HG03045 (cell line): ENCODE results near the gene NFKBIB.
"Not testable (repeated sequence)": the region's sequence is repeated elsewhere in the genome, so short reads cannot be mapped to it uniquely, and the experiment has no call there.

Experiments used
- ATAC-seq: cut with Tn5 transposase; IDR thresholded peaks from one replicate; pipeline ENCODE4 v1.9.1; 2021; ENCODE audit warnings: mild to moderate bottlenecking, moderate library complexity; ENCODE audit not compliant: unreplicated experiment

Gene NFKBIB

DNA sequence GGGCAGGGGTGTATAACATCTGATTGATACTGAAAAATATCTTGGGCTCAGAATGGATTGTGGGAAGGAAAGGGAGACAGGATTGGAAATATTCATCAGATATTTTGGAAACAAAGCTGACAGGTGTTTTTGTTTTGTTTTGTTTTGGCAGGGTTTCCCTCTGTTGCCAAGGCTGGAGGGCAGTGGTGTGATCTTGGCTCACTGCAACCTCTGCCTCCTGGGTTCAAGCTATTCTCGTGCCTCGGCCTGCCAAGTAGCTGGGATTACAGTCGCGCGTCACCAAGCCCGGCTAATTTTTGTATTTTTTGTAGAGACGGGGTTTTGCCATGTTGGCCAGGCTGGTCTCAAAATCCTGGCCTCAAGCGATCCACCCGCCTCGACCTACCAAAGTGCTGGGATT lies 26.4 kb upstream of the NFKBIB start:
- not testable (repeated sequence) for ATAC-seq

DNA sequence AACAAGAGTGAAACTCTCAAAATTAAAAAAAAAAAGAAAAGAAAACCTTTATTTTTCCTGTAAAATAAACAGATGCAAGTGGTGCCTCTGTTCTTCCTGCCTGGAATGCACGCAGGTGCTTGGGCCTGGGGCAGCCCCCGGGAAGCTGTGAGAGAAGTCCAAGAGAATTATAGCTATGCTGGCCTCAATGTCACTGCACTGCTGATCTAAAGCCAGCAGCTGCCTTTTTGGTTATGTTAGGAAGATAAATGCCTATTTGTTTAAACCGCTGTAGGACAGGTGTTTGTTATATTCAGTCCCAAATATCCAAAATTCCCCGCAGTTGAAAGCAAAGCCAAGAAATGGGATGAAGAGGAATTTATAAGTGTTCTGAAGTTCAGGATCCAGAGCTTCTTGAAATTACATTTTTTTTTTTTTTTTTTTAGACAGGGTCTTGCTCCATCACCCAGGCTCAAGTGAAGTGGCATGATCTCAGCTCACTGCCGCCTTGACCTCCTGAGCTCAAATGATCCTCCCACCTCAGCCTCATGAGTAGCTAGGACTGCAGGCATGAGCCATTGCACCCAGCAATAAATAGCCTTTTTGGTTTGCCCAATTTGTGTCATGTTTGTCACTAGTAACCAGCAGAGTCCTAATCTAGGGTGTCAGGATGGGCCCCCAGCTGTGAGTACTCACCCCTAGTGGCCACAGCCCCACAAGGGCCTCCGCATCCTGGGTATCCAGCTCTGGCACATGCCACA lies 23.9 kb upstream of the NFKBIB start:
- no peak for ATAC-seq

DNA sequence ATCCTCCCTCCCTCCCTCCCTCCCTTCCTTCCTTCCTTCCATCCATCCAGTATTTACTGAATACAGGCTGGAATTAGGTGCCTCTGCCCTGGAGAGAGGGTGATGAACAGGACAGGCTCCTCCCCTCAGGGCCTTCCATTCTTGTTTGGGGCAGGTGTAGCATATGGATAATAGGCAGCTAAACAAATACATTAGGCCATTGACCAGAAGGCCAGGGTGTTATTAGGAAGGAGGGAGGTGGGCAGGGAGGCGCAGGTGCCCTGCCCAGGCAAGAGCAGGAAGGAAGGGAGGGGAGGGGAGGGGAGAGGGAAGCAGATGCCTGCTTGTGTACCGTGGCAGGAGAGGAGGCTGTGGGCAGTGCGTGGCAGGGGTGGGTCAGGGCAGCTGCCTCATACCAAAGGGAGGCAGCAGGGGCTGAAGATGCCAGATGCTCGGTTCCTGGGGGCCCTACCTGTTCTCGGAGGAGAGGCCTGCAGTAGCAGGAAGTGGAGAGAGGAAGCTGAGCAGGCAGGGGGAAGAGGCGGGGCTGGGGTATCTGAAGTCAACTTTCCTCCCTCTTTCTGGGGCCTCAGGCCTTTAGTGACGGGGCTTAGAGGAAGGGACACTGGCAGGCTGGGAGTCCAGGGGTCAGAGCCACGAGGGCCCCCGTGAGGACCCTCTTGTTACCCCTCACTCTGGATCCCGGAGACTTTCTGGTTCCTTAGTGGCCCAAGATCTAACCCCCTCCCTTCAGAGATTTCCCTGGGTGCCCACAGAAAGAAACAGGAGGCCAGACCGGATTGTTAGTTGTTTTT lies 21.8 kb upstream of the NFKBIB start, which contains the start of gene RINL:
Gene RINL, minus strand, starts transcription at position 495 of the 794 bp plus-strand sequence. CDS start 1,533 bp downstream, outside the sequence.
- no peak for ATAC-seq

DNA sequence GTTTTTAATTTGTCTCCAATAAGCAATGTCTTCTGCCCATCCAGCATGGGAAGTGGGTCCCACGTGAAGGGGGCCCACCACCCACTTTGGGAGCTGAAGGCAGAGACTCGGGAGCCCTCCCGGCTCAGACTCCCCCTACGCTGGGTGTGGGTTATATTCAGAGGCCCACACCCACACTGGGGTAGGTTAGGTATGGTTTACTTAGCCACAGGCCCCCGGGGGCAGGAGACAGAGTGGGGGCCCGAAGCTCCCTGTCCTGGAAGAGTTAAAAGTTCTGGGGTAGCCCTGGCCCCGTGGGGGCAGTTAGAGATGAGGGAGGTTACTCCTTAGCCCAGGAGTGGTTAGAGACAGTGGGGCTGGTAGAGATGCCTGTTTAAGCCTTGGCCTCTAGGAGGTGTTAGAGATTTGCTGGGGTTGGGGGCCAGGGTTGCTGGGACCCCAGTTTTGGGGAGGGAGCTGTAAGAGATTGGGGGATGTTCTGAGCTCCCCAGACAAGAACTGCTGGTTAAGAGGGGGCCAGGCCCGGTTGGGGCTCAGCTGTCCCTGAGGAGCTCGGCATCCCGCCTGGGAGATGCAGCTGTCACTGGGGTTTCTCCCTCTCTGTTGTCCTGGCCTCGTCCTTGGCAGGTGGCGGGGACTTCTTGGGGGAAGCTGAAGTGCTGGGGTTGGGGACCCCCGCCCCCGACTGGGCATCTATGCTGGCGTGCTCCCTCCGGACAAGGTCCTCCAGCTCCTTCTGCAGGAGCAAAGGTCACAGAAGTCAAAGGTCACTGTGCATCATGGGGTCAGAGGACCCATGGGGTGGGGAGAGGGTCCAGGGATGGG lies 21.0 kb upstream of the NFKBIB start:
- no peak for ATAC-seq

DNA sequence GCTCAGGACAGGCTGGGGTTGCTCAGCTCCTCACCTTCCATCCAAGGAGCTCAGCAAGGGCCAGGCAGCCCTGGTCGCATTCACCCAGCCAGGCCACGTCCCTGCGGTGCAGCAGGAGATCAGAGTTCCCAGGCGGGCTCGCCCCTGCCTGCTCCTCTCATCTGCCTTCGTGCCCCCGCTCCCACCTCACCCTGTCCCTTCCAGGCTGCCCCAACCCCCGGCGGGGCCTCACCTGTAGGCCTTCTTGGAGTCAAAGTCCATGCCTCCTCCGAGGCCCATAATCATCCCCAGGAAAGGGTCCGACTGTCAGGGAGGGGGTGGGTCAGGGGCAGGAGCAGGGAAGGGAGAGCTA lies 20.4 kb upstream of the NFKBIB start:
- ATAC-seq = no peak

DNA sequence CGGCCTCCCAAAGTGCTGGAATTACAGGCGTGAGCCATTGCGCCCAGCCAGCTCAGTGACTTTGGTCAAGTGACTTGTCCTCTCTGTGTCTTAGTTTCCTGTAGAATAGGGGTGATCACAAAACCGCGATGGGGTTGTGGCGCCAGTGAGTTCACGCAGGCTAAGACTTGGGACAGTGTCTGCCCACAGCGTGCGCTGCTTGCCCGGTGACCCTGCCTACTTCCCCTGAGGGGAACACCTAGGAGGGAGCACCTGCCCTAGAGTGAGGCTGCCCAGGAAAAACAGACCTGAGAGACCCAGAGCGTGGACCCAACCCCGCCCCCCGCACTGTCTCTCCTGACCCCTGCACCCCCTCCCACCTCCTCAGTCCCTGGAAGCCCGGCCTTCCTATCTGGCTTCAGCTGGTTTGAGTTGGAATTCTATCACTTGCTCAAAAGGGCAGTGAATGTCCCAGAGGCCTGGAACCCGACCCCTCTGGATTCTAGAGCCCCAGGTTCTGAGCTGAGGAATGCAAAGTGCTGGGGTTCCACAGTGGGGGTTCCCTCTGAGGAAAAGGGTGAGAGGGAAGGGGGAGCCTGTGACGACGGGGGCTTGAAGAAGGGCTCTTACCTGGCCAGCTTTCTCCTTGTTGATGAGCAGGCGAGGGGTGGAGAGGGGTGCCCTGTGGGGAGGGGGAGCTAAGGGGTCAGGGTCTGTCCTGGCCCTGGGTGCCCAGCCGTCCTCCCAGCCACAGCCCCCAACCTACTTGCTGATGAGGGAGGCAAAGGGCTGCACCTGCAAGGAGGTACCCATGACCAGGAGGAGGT lies 19.5 kb upstream of the NFKBIB start:
- ATAC-seq = no peak

DNA sequence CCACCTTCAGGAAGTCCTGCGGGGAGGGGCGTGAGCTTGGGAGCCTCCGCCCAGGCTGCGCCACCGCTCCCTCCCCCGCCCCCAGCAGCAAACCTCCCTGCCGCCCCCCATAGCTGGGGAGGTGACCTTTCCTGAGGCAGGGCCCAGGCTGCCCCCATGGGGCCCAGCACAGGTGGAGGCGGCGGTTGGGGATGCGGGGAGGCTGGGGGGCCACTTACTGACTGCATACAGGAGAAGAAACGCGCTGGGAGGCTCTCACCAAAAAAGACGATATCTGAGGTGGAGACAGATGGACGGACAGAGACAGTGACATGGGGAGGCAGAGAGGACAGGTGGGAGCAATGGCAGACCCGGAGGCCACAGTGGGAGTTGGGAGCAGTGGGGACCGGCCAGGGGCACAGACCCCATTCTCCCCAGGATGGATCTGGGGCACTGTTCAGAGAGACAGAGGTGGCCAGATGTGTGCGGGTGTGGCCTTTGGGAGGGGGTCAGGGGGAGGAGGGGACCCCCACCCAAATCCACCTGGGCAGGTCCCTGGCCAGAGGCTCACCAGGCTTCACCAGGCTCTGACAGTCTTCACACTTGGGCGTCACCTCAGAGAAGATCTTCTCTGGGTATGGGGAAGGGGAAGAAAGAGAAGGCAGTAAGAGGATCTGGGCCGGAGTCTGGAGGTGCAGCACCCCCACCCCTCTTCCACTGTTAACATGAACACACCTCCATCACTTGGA lies 18.7 kb upstream of the NFKBIB start:
- no peak for ATAC-seq

DNA sequence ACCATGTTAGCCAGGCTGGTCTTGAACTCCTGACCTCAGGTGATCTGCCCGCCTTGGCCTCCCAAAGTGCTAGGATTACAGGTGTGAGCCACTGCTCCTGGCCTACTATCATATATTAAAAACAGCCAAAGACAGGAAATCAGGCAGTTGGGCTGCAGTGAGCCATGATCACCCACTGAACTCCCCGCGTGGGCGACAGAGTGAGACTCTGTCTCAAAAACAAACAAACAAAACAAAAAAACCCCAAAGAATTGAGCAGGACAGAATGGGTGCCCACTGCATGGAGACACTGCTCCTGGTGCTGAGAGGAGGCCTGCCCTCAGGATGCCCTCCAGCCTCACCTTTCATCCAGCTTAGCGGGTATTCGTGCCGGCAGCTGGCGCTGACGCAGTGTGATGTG lies 16.5 kb upstream of the NFKBIB start:
- ATAC-seq = no peak

DNA sequence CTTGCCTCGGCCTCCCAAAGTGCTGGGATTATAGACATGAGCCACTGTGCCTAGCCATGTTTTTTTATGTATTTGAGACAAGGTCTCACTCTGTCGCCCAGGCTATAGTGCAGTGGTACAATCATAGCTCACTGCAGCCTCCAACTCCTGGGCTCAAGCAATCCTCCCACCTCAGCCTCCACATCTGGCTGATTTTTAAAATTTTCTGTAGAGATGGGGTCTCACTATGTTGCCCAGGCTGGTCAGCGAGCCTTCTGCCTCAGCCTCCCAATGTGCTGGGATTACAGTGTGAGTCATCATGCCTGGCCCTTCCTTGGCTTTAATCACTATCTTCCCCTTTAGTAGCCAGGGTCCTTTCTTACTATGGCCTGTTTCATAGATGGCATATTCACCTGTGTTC lies 15.1 kb upstream of the NFKBIB start:
- not testable (repeated sequence) for ATAC-seq

DNA sequence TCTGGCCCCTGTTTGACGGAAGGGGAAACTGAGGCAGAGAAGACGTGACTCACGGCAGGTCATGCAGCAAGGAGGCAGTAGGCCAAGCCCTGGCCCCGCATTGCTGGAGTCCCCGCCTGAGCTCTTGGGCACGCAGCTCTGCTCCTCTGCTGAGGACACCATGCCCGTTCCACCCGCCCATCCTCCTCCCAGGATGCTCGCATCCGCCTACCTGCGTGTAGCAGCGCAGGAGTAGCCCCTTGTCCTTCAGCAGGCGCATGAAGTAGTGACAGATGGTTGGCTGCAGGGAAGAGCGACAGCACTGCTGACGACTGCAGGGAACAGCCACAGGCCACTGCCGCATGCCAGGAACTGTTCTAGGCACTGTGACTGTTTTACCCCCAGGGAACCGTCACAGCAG lies 10.9 kb upstream of the NFKBIB start:
- no peak for ATAC-seq

DNA sequence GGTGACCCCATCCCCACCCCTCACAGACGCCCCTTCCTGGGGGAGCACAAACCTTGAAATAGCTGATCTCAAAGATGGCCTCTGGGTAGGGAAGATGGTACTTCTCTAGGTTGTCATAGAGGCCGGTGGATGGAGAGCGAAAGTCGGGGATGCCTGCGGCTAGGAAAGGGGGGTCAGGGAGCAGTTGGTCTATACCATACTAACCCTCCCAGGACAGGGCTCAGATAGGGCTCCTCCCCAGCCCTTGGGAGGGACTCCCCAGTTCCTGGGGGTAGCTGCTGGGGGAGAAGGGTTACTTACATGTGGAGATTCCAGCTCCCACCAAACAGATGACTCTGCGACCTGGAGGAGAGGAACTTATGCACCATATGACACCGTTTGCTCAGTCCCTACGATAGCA lies 10.0 kb upstream of the NFKBIB start:
- ATAC-seq = no peak

DNA sequence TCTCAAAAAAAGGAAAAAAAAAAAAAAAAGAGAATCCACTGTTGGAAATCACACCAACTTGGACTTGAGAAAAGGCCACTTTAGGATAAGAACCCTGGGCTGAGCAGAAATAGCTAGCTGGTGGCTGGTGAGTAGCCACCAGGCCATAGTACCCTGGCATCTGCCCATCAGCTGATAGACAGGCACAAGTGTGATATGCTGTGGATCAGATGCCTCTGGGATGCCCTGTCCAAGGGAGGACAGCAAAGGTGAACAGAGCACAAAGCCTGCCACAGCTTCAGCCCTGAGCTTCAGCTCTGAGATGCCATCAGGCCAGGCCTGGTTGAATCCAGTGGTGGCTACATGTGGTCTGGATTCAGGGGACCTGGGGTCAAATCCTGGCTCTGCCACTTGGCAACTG lies 9.1 kb upstream of the NFKBIB start:
- ATAC-seq = no peak

DNA sequence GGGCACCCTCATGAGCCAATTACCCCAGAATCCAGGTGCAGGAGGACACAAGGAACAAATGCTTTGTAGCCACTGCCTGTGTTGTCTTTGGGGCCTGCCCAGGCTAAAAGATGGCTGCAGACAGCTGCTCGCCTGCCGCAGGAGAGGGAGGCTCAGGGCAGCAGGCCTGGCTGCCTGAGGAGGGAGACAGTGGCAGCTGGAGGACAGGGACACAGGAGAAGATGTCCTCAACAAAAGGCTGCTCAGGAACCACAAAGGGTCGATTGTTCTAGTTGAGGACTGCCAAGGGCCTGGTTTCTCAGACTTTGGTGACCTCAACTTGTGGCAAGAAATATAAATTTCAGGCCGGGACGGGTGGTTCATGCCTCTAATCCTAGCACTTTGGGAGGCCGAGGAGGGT lies 8.0 kb upstream of the NFKBIB start:
- ATAC-seq = no peak

DNA sequence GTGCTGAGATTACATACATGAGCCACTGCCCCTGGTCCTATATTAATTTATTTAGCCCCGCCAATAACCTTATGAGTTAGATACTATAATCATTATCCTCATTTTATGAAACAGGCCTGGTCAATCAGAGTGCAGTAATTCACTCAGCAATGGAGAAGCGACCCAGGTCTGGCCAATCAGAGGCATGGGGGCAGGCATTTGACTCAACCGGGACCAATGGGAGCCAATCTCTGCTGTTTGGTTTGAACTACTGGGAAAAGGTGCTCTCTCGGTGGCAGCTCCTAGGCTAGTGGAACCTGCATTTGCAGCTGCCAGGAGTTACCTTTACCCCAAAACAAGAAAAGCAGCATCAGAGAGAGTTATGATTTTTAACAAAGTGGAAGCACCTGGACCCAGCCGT lies 6.9 kb upstream of the NFKBIB start:
- no peak for ATAC-seq

DNA sequence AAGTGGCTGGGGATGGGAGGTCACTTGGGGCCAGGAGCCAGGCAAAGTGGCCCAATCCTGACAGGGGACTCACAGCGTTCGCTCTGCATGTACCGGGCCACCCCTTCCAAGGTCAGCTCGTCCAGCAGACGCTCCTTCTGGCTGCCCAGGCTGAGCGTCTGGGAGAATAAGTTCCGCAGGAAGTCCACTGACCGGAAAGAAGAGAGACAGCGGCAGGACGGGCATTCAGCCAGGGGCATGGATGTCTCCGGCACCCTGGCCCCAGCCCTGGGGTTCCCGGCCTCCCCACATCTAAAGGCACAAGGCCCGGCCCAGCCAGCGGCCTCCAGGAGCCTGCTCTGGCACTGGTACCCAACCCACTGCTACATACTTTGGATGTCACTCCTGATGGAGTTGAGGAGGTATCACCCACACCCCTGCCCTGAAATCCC lies 6.4 kb upstream of the NFKBIB start:
- ATAC-seq = no peak

DNA sequence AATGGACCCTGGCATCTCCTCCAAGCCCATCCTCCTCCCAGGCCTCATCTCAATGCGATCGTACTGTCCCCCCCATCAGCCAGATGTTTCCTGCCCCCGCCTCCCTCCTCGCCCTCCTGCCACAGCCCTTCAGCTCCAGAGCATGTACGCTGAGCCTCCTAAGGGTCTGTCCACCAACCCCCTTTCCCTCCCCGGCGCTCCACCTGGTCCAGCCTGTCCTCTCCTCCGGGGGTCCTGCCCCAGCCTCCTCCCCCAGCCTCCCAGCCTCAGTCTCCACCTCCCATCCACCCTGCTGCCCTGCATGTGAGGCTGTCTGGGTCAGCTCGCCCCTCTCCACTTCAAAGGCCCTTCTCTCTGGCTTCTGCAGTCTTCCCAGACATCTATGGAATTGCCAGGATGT lies 4.8 kb upstream of the NFKBIB start:
- ATAC-seq = no peak

DNA sequence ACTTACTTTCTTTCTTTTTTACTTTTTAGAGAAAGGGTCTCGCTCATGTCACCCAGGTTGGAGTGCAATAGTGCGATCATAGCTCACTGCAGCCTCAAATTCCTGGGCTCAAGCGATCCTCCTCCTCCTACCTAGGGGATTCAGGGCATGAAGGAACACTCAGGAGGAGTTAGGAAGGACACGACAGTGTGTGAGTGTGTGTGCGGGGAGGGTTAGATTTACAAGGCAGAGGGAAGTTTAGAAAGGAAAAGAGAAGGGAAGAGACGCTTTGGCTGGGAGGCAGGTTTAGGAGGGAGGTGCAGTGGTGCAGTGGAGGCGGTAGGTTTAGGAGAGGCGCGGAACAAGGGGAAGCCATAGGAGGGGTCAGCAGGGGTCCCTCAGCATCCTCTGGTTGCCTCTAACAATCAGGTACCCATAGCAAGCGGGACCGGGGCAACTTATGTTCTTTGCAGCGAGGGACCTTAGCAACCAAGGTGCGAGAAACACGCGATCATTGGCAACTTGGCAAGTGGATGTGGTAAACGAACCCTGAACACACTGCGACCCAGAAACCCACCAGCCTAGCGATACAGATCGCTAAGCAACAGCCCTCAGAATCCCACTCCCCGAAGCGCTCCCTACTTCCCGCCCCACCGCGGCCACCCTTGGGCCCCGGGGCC lies 852 bp upstream of the NFKBIB start:
- no peak for ATAC-seq

DNA sequence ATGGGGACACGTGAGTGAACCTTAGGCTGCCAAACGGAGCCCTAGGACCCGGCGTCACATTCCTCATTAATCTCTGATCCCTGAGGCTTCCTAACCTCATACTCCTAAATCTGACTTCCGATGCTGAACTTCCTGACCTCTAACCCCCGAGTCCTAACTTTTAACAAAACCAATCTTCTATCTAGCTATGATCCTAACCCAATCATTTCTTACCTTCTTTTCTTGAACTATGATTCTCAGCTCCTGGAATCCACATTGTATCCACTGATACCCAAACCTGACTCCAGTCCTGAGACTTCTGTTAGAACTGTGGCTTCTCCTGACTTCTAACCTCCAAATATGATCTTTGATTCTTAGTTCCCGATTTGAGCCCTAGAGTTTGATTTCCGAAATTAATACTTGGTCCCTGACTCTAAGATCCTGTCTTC lies 447 bp downstream of the NFKBIB start:
- no peak for ATAC-seq

DNA sequence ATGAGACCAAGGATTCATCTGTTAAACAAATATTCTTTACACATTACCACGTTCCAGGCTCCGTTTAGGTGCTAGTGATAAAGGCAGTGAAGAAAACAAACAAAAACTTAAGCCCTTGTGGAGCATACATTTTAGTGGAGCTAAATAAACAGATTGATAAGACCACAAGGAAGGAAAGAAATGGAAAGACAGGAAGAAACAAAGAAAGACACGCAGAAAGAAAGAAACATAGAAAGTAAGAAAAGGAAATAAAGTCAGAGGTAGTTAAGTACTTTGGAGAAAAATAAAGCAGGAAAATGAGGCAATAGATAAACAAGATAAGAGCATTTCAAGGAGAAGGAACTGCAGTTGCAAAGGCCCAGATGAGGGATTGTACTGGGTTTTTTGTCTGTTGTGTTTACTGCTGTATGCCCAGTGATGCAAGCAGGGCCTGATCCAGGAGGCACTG lies 998 bp downstream of the NFKBIB start:
- no peak for ATAC-seq
